Ovary (tissue), 9 donors: ENCODE results near the gene SRD5A3. TPM values are rescaled to one million over a fixed set of nuclear protein-coding genes. Genes with fewer than 3 reads are reported as not detected.
A peak's percentile ranks its signal among the peaks of the same experiment; 100 is the strongest.

ENCODE experiments used
- DNase-seq, 5 donors: peaks; one replicate each; pipeline ENCODE4 v3.0.0-alpha.2; 2019 to 2020
- H3K27ac ChIP-seq, 2 donors: fragments of 200-600 bp; one replicate each; pipeline versions ENCODE4 v1.5.1 to v1.8.0; 2019 to 2022
- H3K27me3 ChIP-seq: fragments of 200-600 bp; one replicate; pipeline ENCODE4 v1.8.0; 2022
- H3K36me3 ChIP-seq: fragments of 200-600 bp; sonication (generic); one replicate; pipeline ENCODE4 v1.5.1; 2019
- H3K4me1 ChIP-seq: one replicate; pipeline ENCODE4 v1.8.1; 2013; ENCODE audit warnings: mild to moderate bottlenecking, moderate library complexity; ENCODE audit not compliant: insufficient read depth
- H3K4me3 ChIP-seq: fragments of 200-600 bp; sonication (generic); one replicate; pipeline ENCODE4 v1.5.1; 2017
- H3K9me3 ChIP-seq, 2 donors: fragments of 200-600 bp in 1 of 2; sonication (generic) in 1 of 2; one replicate each; pipeline versions ENCODE4 v1.5.1 to v1.8.1; 2013 to 2019; ENCODE audit warnings: mild to moderate bottlenecking in 1 of 2, moderate library complexity in 1 of 2
- CTCF ChIP-seq, 3 donors: fragments of 450-650 bp in 2 of 3; fragments of 200-600 bp in 1 of 3; IDR thresholded peaks; one replicate each; pipeline versions ENCODE4 v1.5.1 to v1.8.0; 2016 to 2022; ENCODE audit warnings: antibody characterized with exemption in 3 of 3, mild to moderate bottlenecking in 1 of 3
- EP300 ChIP-seq: sonication (generic); formaldehyde crosslinking; IDR thresholded peaks from one replicate; pipeline ENCODE4 v1.6.1; 2017; ENCODE audit warnings: antibody characterized with exemption
- POLR2A ChIP-seq: fragments of 450-650 bp; IDR thresholded peaks from one replicate; pipeline ENCODE4 v1.6.1; 2017; ENCODE audit warnings: antibody characterized with exemption, mild to moderate bottlenecking, moderate library complexity
- WGBS, 3 donors: extraction: QIAGEN DNeasy Blood & Tissue Kit in 1 of 3; methylation state at CpG; one replicate each; pipeline versions ENCODE4 v1.1.5 to v1.1.7; 2013 to 2017; 5-methylcytosine and 5-hydroxymethylcytosine counted together
- intact Hi-C, 4 donors: fragments of 100-400 bp; cut with DNase I; formaldehyde crosslinking; loops; one replicate each; pipeline versions ENCODE4 v1.11.0 to v1.15.1; 2022 to 2023
- polyA plus RNA-seq, 2 donors: library from polyadenylated mRNA; stranded (reverse); fragments of 200-250 nt in 1 of 2; fragments of 350-450 nt in 1 of 2; fragmentation: Illumina TruSeq in 1 of 2; extraction: RNeasy Lipid Tissue Mini Kit (QIAGEN cat#74804) in 1 of 2; gene quantifications; one replicate each; pipeline ENCODE4 v1.2.3, GENCODE V29; 2013 to 2014
- total RNA-seq, 7 donors: library from RNA; depleted of rRNA in 2 of 7; stranded (reverse); fragments of >200 nt in 2 of 7; fragmentation: NEBNext Ultra II Directional in 3 of 7; extraction: Animal tissue kit (Norgen Biotek cat#: 25700) in 3 of 7; gene quantifications; one replicate each; pipeline versions ENCODE4 v1.1.0 to v1.2.4, GENCODE V29; 2016 to 2023
- donor health status: DM: no; HTN: no; CAD: no; lungs with moderate emphysema.
- donor health status: DM: no; HTN: no; CAD: no.
- donor health status: Bipolar disorder and iron deficiency.
- donor health status: DM: yes; HTN: yes; CAD: no.
- donor health status: DM: no; HTN: no; CAD: no.
- donor health status: DM: yes; HTN: yes; CAD: no.

SRD5A3 gene
- total and polyA plus RNA-seq, 9 donors = 1.2 to 12.3 (median 2.9) TPM

- intact Hi-C loops = no loop called here
- Histone ChIP-seq H3K27ac (no peak overlapping the region), H3K4me1 (no peaks in the 10 kb centered on the region), H3K9me3 (no peaks in the 10 kb centered on the region), H3K36me3 (no peaks in the 10 kb centered on the region), H3K4me3 (no peak overlapping the region), H3K27me3 (no peaks in the 10 kb centered on the region)
- 42 to 50% (median 48%) methylated on average over 5 of the region's 5 CpGs for WGBS, 3 donors
- no peak for DNase-seq
- TF ChIP-seq EP300 (no peak), POLR2A (no peak), CTCF (IDR thresholded peaks at IDR 0.05) (no peak)
Measured at GRCh38 chr4:55318175-55319129, 27.6 kb upstream of the SRD5A3 start.

- intact Hi-C loops = loop anchor here in 1 of 4 donors (10.0 kb wide), 1 partner anchor 327 kb away; no protein-coding TSS in a partner anchor
- no peaks in the 10 kb centered on the region for H3K27me3 ChIP-seq
- H3K36me3 ChIP-seq = no peaks in the 10 kb centered on the region
- no peak overlapping the region for H3K27ac ChIP-seq
- no peak overlapping the region for H3K4me3 ChIP-seq
- WGBS, 3 donors = 22 to 24% (median 23%) methylated on average over 8 of the region's 8 CpGs
- no peaks in the 10 kb centered on the region for H3K9me3 ChIP-seq
- DNase-seq = peak; percentile 44 to 80 (median 59)
- no peaks in the 10 kb centered on the region for H3K4me1 ChIP-seq
- TF ChIP-seq CTCF (IDR thresholded peaks at IDR 0.05) (peak in 2 of 3 donors; percentile 33 to 58), EP300 (no peak), POLR2A (no peak)
Measured at GRCh38 chr4:55321707-55322264, 24.3 kb upstream of the SRD5A3 start.

- H3K27ac ChIP-seq = no peak overlapping the region
- H3K27me3 ChIP-seq = no peaks in the 10 kb centered on the region
- H3K4me3 ChIP-seq = no peak overlapping the region
- H3K4me1 ChIP-seq = no peaks in the 10 kb centered on the region
- DNase-seq = no peak
- H3K36me3 ChIP-seq = no peaks in the 10 kb centered on the region
- no peaks in the 10 kb centered on the region for H3K9me3 ChIP-seq
- TF ChIP-seq EP300 (no peak), POLR2A (no peak), CTCF (IDR thresholded peaks at IDR 0.05) (no peak)
- intact Hi-C loops = loop anchor here in 1 of 4 donors (10.0 kb wide), 1 partner anchor 329 kb away; no protein-coding TSS in a partner anchor
Measured at GRCh38 chr4:55323375-55323774, 22.7 kb upstream of the SRD5A3 start.

GRCh38 chr4:55326629-55327028 lies 19.4 kb upstream of the SRD5A3 start:
- intact Hi-C loops = loop anchor here in 1 of 4 donors (10.0 kb wide), 1 partner anchor 332 kb away; no protein-coding TSS in a partner anchor
- Histone ChIP-seq H3K36me3 (no peaks in the 10 kb centered on the region), H3K27ac (no peak overlapping the region), H3K4me1 (no peaks in the 10 kb centered on the region), H3K9me3 (no peaks in the 10 kb centered on the region), H3K4me3 (no peak overlapping the region), H3K27me3 (no peaks in the 10 kb centered on the region)
- DNase-seq = no peak
- no peak for TF ChIP-seq CTCF (IDR thresholded peaks at IDR 0.05)
